ENCODE data around the gene KLHL7.

DNA sequence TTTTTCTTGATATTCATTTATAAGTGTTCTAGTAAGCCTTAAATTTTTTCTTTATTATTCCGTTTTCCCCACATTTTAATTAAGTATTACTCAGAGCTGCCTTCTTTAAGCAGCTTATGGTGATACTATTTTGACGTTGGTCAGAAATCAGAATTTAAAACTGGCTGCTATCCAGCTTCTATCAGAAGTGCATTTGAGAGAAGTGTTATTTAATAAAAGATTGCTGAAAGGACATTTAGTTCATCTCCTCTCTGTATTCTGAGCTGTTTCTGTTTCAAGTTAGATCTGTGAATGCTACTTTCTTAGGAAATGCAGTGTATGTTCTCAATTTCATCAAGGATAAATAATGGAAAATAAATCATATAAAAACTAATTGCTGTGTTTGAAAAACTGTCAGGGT lies 17.4 kb downstream of the KLHL7 start:
- TF ChIP-seq EZH2phosphoT487 (IDR thresholded peaks at IDR 0.05; ENCODE audit: insufficient read depth, low read depth) (no peak), EZH2 (IDR thresholded peaks at IDR 0.05; ENCODE audit: insufficient read depth, poor library complexity, severe bottlenecking) (no peak)
